HEK293 (cell line): ENCODE measurements around the gene BRF1.

Source experiments
- RBAK ChIP-seq: fragments of 450-650 bp; formaldehyde crosslinking; IDR thresholded peaks from 2 replicates; pipeline ENCODE4 v1.5.1; 2016; ENCODE audit warnings: missing biosample characterization, missing genetic modification characterization
- SP3 ChIP-seq: fragments of 450-650 bp; formaldehyde crosslinking; IDR thresholded peaks from 2 replicates; pipeline ENCODE4 v1.5.1; 2016; ENCODE audit warnings: missing biosample characterization, missing genetic modification characterization
- ZBTB21 ChIP-seq: fragments of 450-650 bp; formaldehyde crosslinking; IDR thresholded peaks from 2 replicates; pipeline ENCODE4 v1.5.1; 2017; ENCODE audit warnings: missing biosample characterization, missing genetic modification characterization
- ZNF311 ChIP-seq: fragments of 450-650 bp; formaldehyde crosslinking; IDR thresholded peaks from 2 replicates; pipeline ENCODE4 v1.5.1; 2017; ENCODE audit warnings: missing biosample characterization, missing genetic modification characterization, borderline replicate concordance
- ZNF366 ChIP-seq: fragments of 450-650 bp; formaldehyde crosslinking; conservative IDR thresholded peaks from 2 replicates; pipeline ENCODE4 v1.5.1; 2016; ENCODE audit warnings: missing biosample characterization, missing genetic modification characterization
- ZNF530 ChIP-seq: fragments of 450-650 bp; formaldehyde crosslinking; IDR thresholded peaks from 2 replicates; pipeline ENCODE4 v1.5.1; 2016; ENCODE audit warnings: low read depth, missing biosample characterization, missing genetic modification characterization
- TF ChIP-seq, protein P1 (sequence below): sonication (generic); formaldehyde crosslinking; IDR thresholded peaks from 2 replicates; pipeline ENCODE4 v1.8.1; 2022; ENCODE audit warnings: mild to moderate bottlenecking, moderate library complexity, missing genetic modification reagents
- TF ChIP-seq, protein P2 (sequence below): fragments of 450-650 bp; formaldehyde crosslinking; IDR thresholded peaks from 2 replicates; pipeline ENCODE4 v1.5.1; 2016; ENCODE audit warnings: missing biosample characterization, missing genetic modification characterization

DNA sequence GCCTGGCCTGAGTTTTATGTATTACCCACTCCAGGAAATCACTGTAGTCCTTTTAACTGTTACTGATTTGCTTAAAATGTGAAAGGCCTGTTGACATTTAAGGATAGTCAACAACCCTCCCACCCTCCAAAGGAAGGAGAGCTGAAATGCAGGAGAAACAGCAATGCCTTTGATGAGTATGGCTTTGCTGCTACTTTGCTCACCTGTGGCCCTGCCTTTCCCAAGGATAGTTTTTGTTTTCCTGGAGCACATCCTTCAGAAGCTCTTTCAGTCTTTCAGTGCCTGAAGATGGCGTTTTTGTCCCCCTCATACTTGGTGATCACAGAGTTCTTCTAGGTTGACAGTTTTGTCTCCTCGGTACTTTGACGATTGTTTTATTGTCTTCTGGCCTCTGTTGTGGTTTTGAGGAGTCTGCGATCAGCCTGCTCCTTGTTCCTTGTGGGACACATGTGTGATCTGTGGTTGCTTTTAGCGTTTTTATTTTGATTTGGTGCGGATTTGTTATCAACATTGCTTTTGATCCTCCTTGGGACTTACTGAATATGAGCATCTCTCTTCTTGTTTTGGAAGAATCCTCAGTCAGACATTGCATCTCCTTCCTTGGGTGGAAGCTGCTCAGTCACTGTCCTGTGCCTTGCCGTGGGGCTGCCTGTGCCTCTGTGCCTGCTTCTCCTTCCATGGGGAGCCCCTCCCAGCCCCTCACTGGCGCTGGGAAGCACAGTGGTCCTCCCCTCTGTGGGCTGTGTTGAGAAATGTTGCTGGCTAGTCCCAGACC lies 31.0 kb upstream of the BRF1 start:
- TF ChIP-seq, protein P1, sequence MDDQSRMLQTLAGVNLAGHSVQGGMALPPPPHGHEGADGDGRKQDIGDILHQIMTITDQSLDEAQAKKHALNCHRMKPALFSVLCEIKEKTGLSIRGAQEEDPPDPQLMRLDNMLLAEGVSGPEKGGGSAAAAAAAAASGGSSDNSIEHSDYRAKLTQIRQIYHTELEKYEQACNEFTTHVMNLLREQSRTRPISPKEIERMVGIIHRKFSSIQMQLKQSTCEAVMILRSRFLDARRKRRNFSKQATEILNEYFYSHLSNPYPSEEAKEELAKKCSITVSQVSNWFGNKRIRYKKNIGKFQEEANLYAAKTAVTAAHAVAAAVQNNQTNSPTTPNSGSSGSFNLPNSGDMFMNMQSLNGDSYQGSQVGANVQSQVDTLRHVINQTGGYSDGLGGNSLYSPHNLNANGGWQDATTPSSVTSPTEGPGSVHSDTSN, result no peak
- TF ChIP-seq, protein P2, sequence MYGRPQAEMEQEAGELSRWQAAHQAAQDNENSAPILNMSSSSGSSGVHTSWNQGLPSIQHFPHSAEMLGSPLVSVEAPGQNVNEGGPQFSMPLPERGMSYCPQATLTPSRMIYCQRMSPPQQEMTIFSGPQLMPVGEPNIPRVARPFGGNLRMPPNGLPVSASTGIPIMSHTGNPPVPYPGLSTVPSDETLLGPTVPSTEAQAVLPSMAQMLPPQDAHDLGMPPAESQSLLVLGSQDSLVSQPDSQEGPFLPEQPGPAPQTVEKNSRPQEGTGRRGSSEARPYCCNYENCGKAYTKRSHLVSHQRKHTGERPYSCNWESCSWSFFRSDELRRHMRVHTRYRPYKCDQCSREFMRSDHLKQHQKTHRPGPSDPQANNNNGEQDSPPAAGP, result no peak
- TF ChIP-seq RBAK (tag by site-specific recombination) (no peak), ZNF311 (tag by site-specific recombination) (no peak), ZNF530 (no peak), ZBTB21 (no peak), SP3 (tag by site-specific recombination) (no peak), ZNF366 (tag by site-specific recombination) (no peak)
